Loucy (cell line): Measurements from ENCODE around the gene KRTAP4-9.
"Not testable (repeated sequence)": the region's sequence is repeated elsewhere in the genome, so short reads cannot be mapped to it uniquely, and the experiment has no call there.

Source experiments
- H2AFZ ChIP-seq: fragments of 200-600 bp; sonication (generic); 2 replicates; pipeline ENCODE4 v1.6.0; 2016; ENCODE audit warnings: antibody characterized with exemption, mild to moderate bottlenecking, low read length, moderate library complexity
- H3F3A ChIP-seq: fragments of 200-600 bp; 2 replicates; pipeline ENCODE4 v1.6.0; 2016; ENCODE audit warnings: antibody characterized with exemption, low read depth, mild to moderate bottlenecking
- H3K27me3 ChIP-seq: fragments of 200-600 bp; sonication (generic); 2 replicates; pipeline ENCODE4 v1.6.1; 2014; ENCODE audit warnings: low read length, mild to moderate bottlenecking; ENCODE audit not compliant: insufficient read depth, poor library complexity, severe bottlenecking
- H3K36me3 ChIP-seq: fragments of 200-600 bp; sonication (generic); 2 replicates; pipeline ENCODE4 v1.6.1; 2016; ENCODE audit warnings: low read length; ENCODE audit not compliant: insufficient read depth
- H3K4me1 ChIP-seq: fragments of 200-600 bp; sonication (generic); 2 replicates; pipeline ENCODE4 v1.5.1; 2014; ENCODE audit warnings: low read length, mild to moderate bottlenecking; ENCODE audit not compliant: insufficient read depth, poor library complexity, severe bottlenecking
- H3K4me2 ChIP-seq: fragments of 200-600 bp; sonication (generic); 2 replicates; pipeline ENCODE4 v1.6.0; 2014; ENCODE audit warnings: antibody characterized with exemption, low read length, low read depth, mild to moderate bottlenecking; ENCODE audit not compliant: poor library complexity, severe bottlenecking
- H3K4me3 ChIP-seq: fragments of 200-600 bp; sonication (generic); 2 replicates; pipeline ENCODE4 v1.5.1; 2014; ENCODE audit warnings: low read length, mild to moderate bottlenecking, mixed read lengths; ENCODE audit not compliant: poor library complexity, severe bottlenecking
- H3K79me2 ChIP-seq: fragments of 200-600 bp; sonication (generic); 2 replicates; pipeline ENCODE4 v1.6.1; 2014; ENCODE audit warnings: low read length; ENCODE audit not compliant: insufficient read depth
- H3K9ac ChIP-seq: fragments of 200-600 bp; sonication (generic); 2 replicates; pipeline ENCODE4 v1.6.0; 2014; ENCODE audit warnings: mild to moderate bottlenecking, low read depth, low read length, moderate library complexity; ENCODE audit not compliant: poor library complexity, severe bottlenecking
- H3K9me2 ChIP-seq: fragments of 200-600 bp; sonication (generic); replicated peaks from 2 replicates; pipeline ENCODE4 v1.6.1; 2016; ENCODE audit warnings: low read depth, low read length, mixed read lengths
- H3K9me3 ChIP-seq: fragments of 200-600 bp; sonication (generic); 2 replicates; pipeline ENCODE4 v1.6.1; 2014; ENCODE audit warnings: mild to moderate bottlenecking, antibody characterized with exemption, low read length, low read depth; ENCODE audit not compliant: insufficient read depth
- H4K20me1 ChIP-seq: fragments of 200-600 bp; sonication (generic); 2 replicates; pipeline ENCODE4 v1.6.0; 2014; ENCODE audit warnings: antibody characterized with exemption, low read length, mild to moderate bottlenecking; ENCODE audit not compliant: insufficient read depth, poor library complexity, severe bottlenecking
- EZH2phosphoT487 ChIP-seq: fragments of 200-600 bp; IDR thresholded peaks from 2 replicates; pipeline ENCODE4 v1.6.1; 2018; ENCODE audit warnings: antibody characterized with exemption, mild to moderate bottlenecking, moderate library complexity, borderline replicate concordance
- TF ChIP-seq, protein P1 (sequence below): fragments of 200-600 bp; sonication (generic); conservative IDR thresholded peaks from 2 replicates; pipeline ENCODE4 v1.5.1; 2014; ENCODE audit warnings: mild to moderate bottlenecking, antibody characterized with exemption, low read length

Gene KRTAP4-9

DNA sequence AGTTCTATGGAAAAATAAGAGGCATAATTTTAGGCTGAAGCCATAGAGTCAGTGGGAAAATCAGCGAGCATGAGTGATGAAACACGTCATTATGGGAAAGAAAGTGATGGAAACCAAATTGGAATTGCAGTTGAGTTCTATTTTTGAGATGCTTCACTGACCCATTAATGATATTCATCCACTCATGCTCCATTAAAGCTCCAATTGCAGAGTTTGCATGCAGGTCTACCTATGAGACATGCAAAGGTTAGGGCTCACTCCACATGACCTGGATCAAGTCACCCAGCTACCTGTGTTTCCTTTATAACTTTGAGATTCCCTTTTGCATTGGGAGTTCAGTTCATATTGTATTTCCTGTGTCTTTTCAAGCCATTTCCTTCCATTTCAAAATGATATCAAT lies 31.5 kb upstream of the KRTAP4-9 start:
- H3K9me3 ChIP-seq, result no peaks in the 10 kb centered on the region

DNA sequence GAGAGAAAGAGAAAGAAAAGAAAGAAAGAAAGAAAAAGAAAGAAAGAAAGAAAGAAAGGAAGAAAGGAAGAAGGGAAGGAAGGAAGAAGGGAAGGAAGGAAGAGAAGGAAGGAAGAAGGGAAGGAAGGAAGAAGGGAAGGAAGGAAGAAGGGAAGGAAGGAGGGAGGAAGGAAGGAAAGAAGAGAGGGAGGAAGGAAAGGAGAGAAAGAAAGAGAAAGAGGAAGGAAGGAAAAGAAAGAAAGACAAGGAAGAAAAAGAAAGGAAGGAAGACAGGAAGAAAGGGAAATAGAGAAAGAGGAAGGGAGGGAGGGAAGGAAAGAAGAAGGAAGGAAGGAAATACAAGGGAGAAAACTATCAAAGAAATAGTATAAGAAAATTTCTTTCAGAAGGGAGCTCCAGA lies 28.4 kb upstream of the KRTAP4-9 start:
- Histone ChIP-seq H3K9me3 (no peaks in the 10 kb centered on the region), H4K20me1 (no peaks in the 10 kb centered on the region), H3K4me3 (no peak overlapping the region), H3K4me1 (no peaks in the 10 kb centered on the region), H3K36me3 (no peaks in the 10 kb centered on the region), H3K79me2 (no peaks in the 10 kb centered on the region), H2AFZ (no peak overlapping the region), H3K4me2 (no peak overlapping the region), H3K27me3 (no peaks in the 10 kb centered on the region), H3F3A (no peaks in the 10 kb centered on the region), H3K9me2 (no peaks in the 10 kb centered on the region), H3K9ac (no peak overlapping the region)
- TF ChIP-seq, protein P1, sequence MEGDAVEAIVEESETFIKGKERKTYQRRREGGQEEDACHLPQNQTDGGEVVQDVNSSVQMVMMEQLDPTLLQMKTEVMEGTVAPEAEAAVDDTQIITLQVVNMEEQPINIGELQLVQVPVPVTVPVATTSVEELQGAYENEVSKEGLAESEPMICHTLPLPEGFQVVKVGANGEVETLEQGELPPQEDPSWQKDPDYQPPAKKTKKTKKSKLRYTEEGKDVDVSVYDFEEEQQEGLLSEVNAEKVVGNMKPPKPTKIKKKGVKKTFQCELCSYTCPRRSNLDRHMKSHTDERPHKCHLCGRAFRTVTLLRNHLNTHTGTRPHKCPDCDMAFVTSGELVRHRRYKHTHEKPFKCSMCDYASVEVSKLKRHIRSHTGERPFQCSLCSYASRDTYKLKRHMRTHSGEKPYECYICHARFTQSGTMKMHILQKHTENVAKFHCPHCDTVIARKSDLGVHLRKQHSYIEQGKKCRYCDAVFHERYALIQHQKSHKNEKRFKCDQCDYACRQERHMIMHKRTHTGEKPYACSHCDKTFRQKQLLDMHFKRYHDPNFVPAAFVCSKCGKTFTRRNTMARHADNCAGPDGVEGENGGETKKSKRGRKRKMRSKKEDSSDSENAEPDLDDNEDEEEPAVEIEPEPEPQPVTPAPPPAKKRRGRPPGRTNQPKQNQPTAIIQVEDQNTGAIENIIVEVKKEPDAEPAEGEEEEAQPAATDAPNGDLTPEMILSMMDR, result no peak
- no peak for TF ChIP-seq EZH2phosphoT487

More for the DNA sequence above, 31.5 kb upstream of the KRTAP4-9 start:
- H3K27me3 ChIP-seq, result no peaks in the 10 kb centered on the region
- H3K79me2 ChIP-seq, result no peaks in the 10 kb centered on the region
- no peak overlapping the region for H3K4me3 ChIP-seq
- no peak overlapping the region for H2AFZ ChIP-seq
- H3K4me2 ChIP-seq, result no peak overlapping the region
- no peaks in the 10 kb centered on the region for H3K9me2 ChIP-seq
- no peaks in the 10 kb centered on the region for H4K20me1 ChIP-seq
- peaks cover 8% of the 10 kb centered on the region for H3K4me1 ChIP-seq
- H3F3A ChIP-seq, result no peaks in the 10 kb centered on the region
- TF ChIP-seq, protein P1, result no peak
- no peak for TF ChIP-seq EZH2phosphoT487
- H3K36me3 ChIP-seq, result no peaks in the 10 kb centered on the region
- no peak overlapping the region for H3K9ac ChIP-seq

DNA sequence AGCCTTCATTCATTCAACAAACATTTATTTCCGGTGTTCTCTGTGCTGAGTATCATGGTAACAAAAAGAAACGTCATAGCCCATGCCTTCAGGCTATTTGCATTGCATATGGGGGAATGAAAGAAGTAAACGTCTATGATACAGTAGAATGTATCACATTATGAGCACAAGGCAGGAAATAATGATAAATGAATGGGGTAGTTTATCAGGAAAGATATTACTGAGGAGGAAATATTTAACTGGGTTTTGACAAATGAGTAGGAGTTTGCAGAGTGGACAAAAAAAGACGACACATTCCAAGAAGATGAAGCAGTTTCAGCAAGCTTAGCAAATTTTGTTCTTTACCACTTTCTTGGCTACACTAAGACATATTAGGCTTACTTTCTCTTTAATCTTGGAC lies 22.6 kb upstream of the KRTAP4-9 start:
- Histone ChIP-seq H3F3A (no peaks in the 10 kb centered on the region), H4K20me1 (no peaks in the 10 kb centered on the region), H3K4me2 (no peak overlapping the region), H2AFZ (no peak overlapping the region), H3K4me1 (no peaks in the 10 kb centered on the region), H3K9me3 (no peaks in the 10 kb centered on the region), H3K27me3 (no peaks in the 10 kb centered on the region), H3K79me2 (no peaks in the 10 kb centered on the region), H3K9ac (no peak overlapping the region), H3K36me3 (no peaks in the 10 kb centered on the region), H3K9me2 (no peaks in the 10 kb centered on the region), H3K4me3 (no peak overlapping the region)
- TF ChIP-seq, protein P1, result no peak
- no peak for TF ChIP-seq EZH2phosphoT487

DNA sequence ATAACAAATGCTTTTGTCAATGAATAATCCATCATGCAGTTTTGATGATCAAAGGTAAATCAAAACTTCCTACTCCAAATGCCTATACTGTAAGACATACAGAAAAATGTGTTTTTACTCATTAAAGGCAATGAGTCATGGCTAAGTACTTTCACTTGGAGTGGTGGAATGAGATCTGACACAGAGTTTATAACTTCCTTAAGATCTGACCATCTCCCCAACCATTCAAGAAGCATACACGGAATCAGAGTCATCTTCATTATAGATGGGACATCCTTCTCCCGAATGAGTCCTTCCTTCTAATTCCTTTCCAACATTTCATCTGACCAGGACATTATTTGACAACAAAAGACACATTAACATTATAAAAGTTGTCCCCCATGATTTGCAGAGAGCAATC lies 21.8 kb upstream of the KRTAP4-9 start:
- H3K36me3 ChIP-seq, H4K20me1 ChIP-seq, H3K4me2 ChIP-seq, H3K79me2 ChIP-seq, H3K4me1 ChIP-seq, H2AFZ ChIP-seq, H3K9me2 ChIP-seq, H3K4me3 ChIP-seq, H3K27me3 ChIP-seq, H3K9ac ChIP-seq, H3F3A ChIP-seq, H3K9me3 ChIP-seq: not testable (repeated sequence)

DNA sequence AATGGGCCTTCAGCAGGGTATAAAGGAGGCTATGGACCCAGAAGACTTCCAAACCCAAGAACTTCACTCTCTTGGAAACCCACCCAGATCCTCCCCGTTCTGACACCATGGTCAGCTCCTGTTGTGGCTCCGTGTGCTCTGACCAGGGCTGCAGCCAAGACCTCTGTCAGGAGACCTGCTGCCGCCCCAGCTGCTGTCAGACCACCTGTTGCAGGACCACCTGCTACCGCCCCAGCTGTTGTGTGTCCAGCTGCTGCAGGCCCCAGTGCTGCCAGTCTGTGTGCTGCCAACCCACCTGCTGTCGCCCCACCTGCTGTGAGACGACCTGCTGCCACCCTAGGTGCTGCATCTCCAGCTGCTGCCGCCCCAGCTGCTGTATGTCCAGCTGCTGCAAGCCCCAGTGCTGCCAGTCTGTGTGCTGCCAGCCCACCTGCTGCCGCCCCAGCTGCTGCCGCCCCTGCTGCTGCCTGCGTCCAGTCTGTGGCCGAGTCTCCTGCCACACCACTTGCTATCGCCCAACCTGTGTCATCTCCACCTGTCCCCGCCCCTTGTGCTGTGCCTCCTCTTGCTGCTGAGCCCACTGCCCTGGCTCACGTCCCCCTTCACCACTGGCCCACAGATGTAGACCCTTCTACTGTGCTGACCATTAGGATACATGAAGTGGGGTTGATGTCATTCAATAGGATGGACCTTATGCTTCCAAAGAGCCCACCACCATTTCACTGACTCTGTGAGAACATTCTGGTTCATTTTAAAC lies 20.9 kb upstream of the KRTAP4-9 start, which contains the start of gene KRTAP4-7:
TSS of gene KRTAP4-7 (plus strand) at position 51 of the 757 bp plus-strand sequence. CDS start at position 108, 57 bp downstream.
- not testable (repeated sequence) for H4K20me1 ChIP-seq, H3K4me2 ChIP-seq, H3K4me3 ChIP-seq, H3F3A ChIP-seq, H3K9me3 ChIP-seq, H3K4me1 ChIP-seq, H2AFZ ChIP-seq, H3K9ac ChIP-seq, H3K36me3 ChIP-seq, H3K9me2 ChIP-seq, H3K27me3 ChIP-seq, H3K79me2 ChIP-seq
